Mesenchymal stem cell (in vitro differentiated cells and primary cell): ENCODE data around the gene NBPF3.
A peak's percentile ranks its signal among the peaks of the same experiment; 100 is the strongest.

ENCODE experiments used
- DNase-seq: peaks from one replicate; pipeline ENCODE4 v3.0.0-alpha.2; 2013
- H2AFZ ChIP-seq: one replicate; pipeline ENCODE4 v1.6.1; 2013; ENCODE audit warnings: low read depth, mild to moderate bottlenecking, control low read depth, inconsistent platforms, low read length, moderate library complexity
- H2AK5ac ChIP-seq: 2 replicates; pipeline ENCODE4 v1.6.1; 2013; ENCODE audit warnings: low read length, moderate library complexity, mild to moderate bottlenecking, inconsistent platforms; ENCODE audit not compliant: severe bottlenecking
- H2BK120ac ChIP-seq: one replicate; pipeline ENCODE4 v1.6.1; 2013; ENCODE audit warnings: low read depth, mild to moderate bottlenecking, inconsistent platforms, low read length, moderate library complexity
- H2BK12ac ChIP-seq, 2 experiments: one replicate each; pipeline ENCODE4 v1.6.1; 2013; ENCODE audit warnings: inconsistent platforms in 2 of 2, low read length in 2 of 2, mild to moderate bottlenecking in 2 of 2, moderate library complexity in 2 of 2, control low read depth in 1 of 2
- H2BK15ac ChIP-seq: one replicate; pipeline ENCODE4 v1.6.1; 2013; ENCODE audit warnings: mild to moderate bottlenecking, low read depth, inconsistent platforms; ENCODE audit not compliant: poor library complexity, severe bottlenecking
- H2BK5ac ChIP-seq: 2 replicates; pipeline ENCODE4 v1.6.1; 2013; ENCODE audit warnings: low read depth, mild to moderate bottlenecking, low read length, control low read depth, inconsistent platforms; ENCODE audit not compliant: poor library complexity, severe bottlenecking
- H3K14ac ChIP-seq, 2 experiments: one replicate each; pipeline ENCODE4 v1.6.1; 2013; ENCODE audit warnings: inconsistent platforms in 2 of 2, low read length in 2 of 2, control low read depth in 1 of 2, mild to moderate bottlenecking in 1 of 2, moderate library complexity in 1 of 2
- H3K18ac ChIP-seq, 2 experiments: one replicate each; pipeline ENCODE4 v1.6.1; 2013; ENCODE audit warnings: inconsistent platforms in 2 of 2, low read length in 2 of 2, control low read depth in 1 of 2, low read depth in 1 of 2, mild to moderate bottlenecking in 1 of 2
- H3K23ac ChIP-seq, 2 experiments: one replicate each; pipeline ENCODE4 v1.6.1; 2013; ENCODE audit warnings: inconsistent platforms in 2 of 2, low read length in 2 of 2, mild to moderate bottlenecking in 2 of 2, moderate library complexity in 2 of 2, control low read depth in 1 of 2
- H3K27ac ChIP-seq: 2 replicates; pipeline ENCODE4 v1.5.1; 2013; ENCODE audit warnings: mild to moderate bottlenecking, moderate library complexity, low read length, control low read depth, inconsistent platforms; ENCODE audit not compliant: poor library complexity, severe bottlenecking
- H3K27me3 ChIP-seq, 2 experiments: 2 replicates each; pipeline versions ENCODE4 v1.6.1 to v1.7.0; 2013; ENCODE audit warnings: low read length in 2 of 2, mild to moderate bottlenecking in 2 of 2, moderate library complexity in 2 of 2, control low read depth in 1 of 2, inconsistent platforms in 1 of 2; ENCODE audit not compliant: control insufficient read depth in 1 of 2, insufficient read depth in 1 of 2
- H3K36me3 ChIP-seq, 2 experiments: 2 replicates each; pipeline versions ENCODE4 v1.6.1 to v1.7.0; 2013; ENCODE audit warnings: low read length in 2 of 2, control low read depth in 1 of 2, inconsistent platforms in 1 of 2, low read depth in 1 of 2, mild to moderate bottlenecking in 1 of 2; ENCODE audit not compliant: insufficient read depth in 2 of 2, control insufficient read depth in 1 of 2
- H3K4ac ChIP-seq, 2 experiments: one replicate each; pipeline ENCODE4 v1.6.1; 2013; ENCODE audit warnings: inconsistent platforms in 2 of 2, low read length in 2 of 2, mild to moderate bottlenecking in 2 of 2, moderate library complexity in 2 of 2, control low read depth in 1 of 2, low read depth in 1 of 2
- H3K4me1 ChIP-seq: 2 replicates; pipeline ENCODE4 v1.6.1; 2013; ENCODE audit warnings: low read depth, low read length, control low read depth; ENCODE audit not compliant: control insufficient read depth, insufficient read depth
- H3K4me2 ChIP-seq: 2 replicates; pipeline ENCODE4 v1.6.1; 2013; ENCODE audit warnings: low read length, mild to moderate bottlenecking, inconsistent platforms; ENCODE audit not compliant: poor library complexity, severe bottlenecking
- H3K4me3 ChIP-seq, 2 experiments: 2 replicates each; pipeline versions ENCODE4 v1.5.1 to v1.7.0; 2013; ENCODE audit warnings: low read length in 2 of 2, mild to moderate bottlenecking in 2 of 2, control low read depth in 1 of 2, low read depth in 1 of 2; ENCODE audit not compliant: insufficient read depth in 1 of 2
- H3K79me1 ChIP-seq: replicated peaks from 2 replicates; pipeline ENCODE4 v1.6.1; 2013; ENCODE audit warnings: mild to moderate bottlenecking, control low read depth, low read length, inconsistent platforms; ENCODE audit not compliant: poor library complexity, severe bottlenecking
- H3K9ac ChIP-seq: 2 replicates; pipeline ENCODE4 v1.7.0; 2013; ENCODE audit warnings: mild to moderate bottlenecking, low read length, moderate library complexity
- H3K9me3 ChIP-seq: 2 replicates; pipeline ENCODE4 v1.7.0; 2013; ENCODE audit warnings: mild to moderate bottlenecking, low read length; ENCODE audit not compliant: control insufficient read depth
- H4K8ac ChIP-seq: one replicate; pipeline ENCODE4 v1.6.1; 2013; ENCODE audit warnings: inconsistent platforms, mild to moderate bottlenecking, low read length, moderate library complexity
- H4K91ac ChIP-seq: one replicate; pipeline ENCODE4 v1.6.1; 2013; ENCODE audit warnings: mild to moderate bottlenecking, low read length, inconsistent platforms
- WGBS: methylation state at CpG from one replicate; pipeline ENCODE4 v1.1.7; 2013; ENCODE audit warnings: mixed read lengths; 5-methylcytosine and 5-hydroxymethylcytosine counted together

NBPF3 gene

DNA sequence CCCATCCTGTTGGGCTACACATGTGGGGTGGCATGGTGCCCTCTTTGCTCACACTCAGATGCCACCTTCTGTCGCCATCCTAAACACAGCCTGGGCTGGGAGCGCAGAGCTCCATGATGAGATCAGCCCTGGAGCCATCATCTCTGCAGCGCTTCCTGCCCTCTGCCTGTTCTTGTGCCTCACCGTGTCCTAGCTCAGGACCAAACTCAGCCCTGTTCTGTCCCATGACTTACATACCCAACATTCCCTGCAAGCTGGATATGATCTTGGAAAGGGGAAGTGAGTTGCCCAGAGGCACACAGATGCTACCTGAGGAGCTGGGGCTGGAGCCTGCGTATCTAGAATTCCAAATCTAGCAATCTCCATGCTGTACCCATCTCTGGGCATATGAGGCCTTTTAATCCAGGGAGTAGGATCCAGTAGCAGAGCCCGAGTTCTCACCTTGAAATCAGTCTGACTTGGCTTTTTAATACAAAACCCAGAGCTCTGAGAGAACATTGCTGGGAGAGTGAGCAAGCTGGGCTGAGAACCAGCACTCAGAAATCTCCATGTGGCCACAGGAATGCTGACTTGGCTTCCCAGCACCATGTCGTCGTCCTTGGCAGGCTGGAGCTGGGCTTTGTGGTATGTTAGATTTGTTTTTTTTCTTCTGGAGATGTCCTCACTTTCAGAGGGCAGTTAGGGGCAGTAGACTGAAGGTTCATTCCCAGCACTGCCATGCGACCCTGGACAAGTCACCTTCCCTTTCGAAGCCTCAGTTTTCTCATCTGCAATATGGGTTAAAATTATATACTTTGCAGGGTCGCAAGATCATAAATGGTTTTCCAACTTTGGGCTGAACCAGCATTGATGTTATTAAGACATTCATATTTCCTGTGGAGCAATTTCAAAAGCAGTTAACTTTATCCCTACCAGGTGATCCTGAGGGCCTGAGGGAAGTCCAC lies 71.9 kb downstream of the NBPF3 start:
- WGBS = 70% methylated on average over 8 of the region's 11 CpGs
- H3K79me1 ChIP-seq = no peaks in the 10 kb centered on the region
- H3K18ac ChIP-seq = peak overlapping the region in 1 of 2 experiments; percentile 76
- no peak overlapping the region for H2BK5ac ChIP-seq
- no peak overlapping the region for H2BK120ac ChIP-seq
- peak overlapping the region; percentile 52 for H4K91ac ChIP-seq
- H3K4me3 ChIP-seq = peak overlapping the region in 1 of 2 experiments; percentile 79
- H4K8ac ChIP-seq = peak overlapping the region; percentile 10
- peaks cover 4 to 50% of the 10 kb centered on the region in 2 experiments for H3K27me3 ChIP-seq
- H3K23ac ChIP-seq = no peak overlapping the region
- H2AFZ ChIP-seq = no peak overlapping the region
- no peak overlapping the region for H3K4me2 ChIP-seq
- peak; percentile 94 for DNase-seq
- H3K4ac ChIP-seq = no peak overlapping the region
- no peaks in the 10 kb centered on the region for H3K36me3 ChIP-seq
- H3K4me1 ChIP-seq = peaks cover 40% of the 10 kb centered on the region
- H2BK15ac ChIP-seq = no peak overlapping the region
- H3K9ac ChIP-seq = peak overlapping the region; percentile 56
- H3K27ac ChIP-seq = peak overlapping the region; percentile 77
- H2BK12ac ChIP-seq = peak overlapping the region; percentile 68 to 75
- H2AK5ac ChIP-seq = peak overlapping the region; percentile 73
- no peaks in the 10 kb centered on the region for H3K9me3 ChIP-seq
- peak overlapping the region in 1 of 2 experiments; percentile 63 for H3K14ac ChIP-seq

DNA sequence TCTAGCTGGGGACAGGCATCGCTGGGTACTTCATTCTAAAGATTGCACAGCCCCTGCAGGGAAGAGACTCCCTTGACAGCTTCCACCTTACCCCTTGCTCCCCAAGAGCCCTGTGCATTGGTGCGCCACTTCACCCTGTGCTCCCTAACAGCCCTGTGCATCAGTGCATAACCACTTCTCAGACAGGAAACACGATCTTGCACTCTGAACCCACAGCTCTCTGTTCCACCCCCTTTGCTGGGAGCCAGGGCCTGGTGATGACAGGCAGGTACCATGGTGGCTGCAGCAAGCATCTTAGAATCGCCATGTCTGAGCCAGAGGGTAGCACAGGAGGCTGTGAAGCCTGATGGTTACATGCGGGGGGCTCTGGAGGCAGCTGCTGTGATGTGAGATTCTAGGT lies 74.3 kb downstream of the NBPF3 start:
- Histone ChIP-seq H3K9me3 (no peaks in the 10 kb centered on the region), H3K36me3 (no peaks in the 10 kb centered on the region), H3K23ac (no peak overlapping the region), H2BK15ac (no peak overlapping the region), H2AFZ (no peak overlapping the region), H2BK120ac (no peak overlapping the region), H3K4me1 (peaks cover 32% of the 10 kb centered on the region), H3K4me3 (no peak overlapping the region), H2AK5ac (no peak overlapping the region), H3K14ac (no peak overlapping the region), H4K8ac (no peak overlapping the region), H2BK5ac (no peak overlapping the region), H3K4ac (no peak overlapping the region), H3K9ac (no peak overlapping the region), H2BK12ac (no peak overlapping the region), H3K18ac (no peak overlapping the region), H3K4me2 (no peak overlapping the region), H3K27ac (no peak overlapping the region), H3K27me3 (peaks cover 3 to 35% of the 10 kb centered on the region in 2 experiments), H4K91ac (no peak overlapping the region), H3K79me1 (no peaks in the 10 kb centered on the region)
- 78% methylated on average over 5 of the region's 5 CpGs for WGBS
- no peak for DNase-seq

DNA sequence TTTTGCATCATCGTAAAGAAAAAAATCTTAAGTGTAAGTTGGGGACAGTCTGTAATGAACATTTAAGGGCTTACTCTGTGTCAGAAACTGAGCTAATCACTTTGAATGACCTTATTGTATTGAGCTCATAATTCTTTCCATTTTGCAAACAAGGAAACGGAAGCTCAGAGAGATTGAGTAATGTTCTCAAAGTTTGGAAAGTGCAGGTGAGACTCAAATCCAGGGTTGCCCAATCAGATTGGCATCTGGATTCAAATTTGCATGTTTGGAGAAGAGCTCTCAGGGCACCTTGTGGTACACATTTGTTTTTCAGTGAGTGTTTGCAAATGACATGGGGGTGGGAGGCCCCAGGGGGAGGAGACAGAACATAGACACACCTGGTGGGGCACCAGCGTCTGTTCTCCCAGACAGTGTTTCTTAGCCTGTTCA lies 77.2 kb downstream of the NBPF3 start:
- Histone ChIP-seq H2AK5ac (no peak overlapping the region), H3K4me2 (no peak overlapping the region), H3K4me1 (peaks cover 19% of the 10 kb centered on the region), H2BK120ac (no peak overlapping the region), H3K4ac (no peak overlapping the region), H2AFZ (no peak overlapping the region), H2BK12ac (no peak overlapping the region), H3K9ac (no peak overlapping the region), H3K23ac (no peak overlapping the region), H3K4me3 (no peak overlapping the region), H3K79me1 (no peaks in the 10 kb centered on the region), H3K9me3 (no peaks in the 10 kb centered on the region), H4K91ac (no peak overlapping the region), H4K8ac (no peak overlapping the region), H3K14ac (no peak overlapping the region), H2BK5ac (no peak overlapping the region), H3K18ac (no peak overlapping the region), H2BK15ac (no peak overlapping the region), H3K36me3 (no peaks in the 10 kb centered on the region), H3K27me3 (peaks cover 0 to 24% of the 10 kb centered on the region in 2 experiments), H3K27ac (no peak overlapping the region)
- no peak for DNase-seq
- 84% methylated on average over 3 of the region's 3 CpGs for WGBS

DNA sequence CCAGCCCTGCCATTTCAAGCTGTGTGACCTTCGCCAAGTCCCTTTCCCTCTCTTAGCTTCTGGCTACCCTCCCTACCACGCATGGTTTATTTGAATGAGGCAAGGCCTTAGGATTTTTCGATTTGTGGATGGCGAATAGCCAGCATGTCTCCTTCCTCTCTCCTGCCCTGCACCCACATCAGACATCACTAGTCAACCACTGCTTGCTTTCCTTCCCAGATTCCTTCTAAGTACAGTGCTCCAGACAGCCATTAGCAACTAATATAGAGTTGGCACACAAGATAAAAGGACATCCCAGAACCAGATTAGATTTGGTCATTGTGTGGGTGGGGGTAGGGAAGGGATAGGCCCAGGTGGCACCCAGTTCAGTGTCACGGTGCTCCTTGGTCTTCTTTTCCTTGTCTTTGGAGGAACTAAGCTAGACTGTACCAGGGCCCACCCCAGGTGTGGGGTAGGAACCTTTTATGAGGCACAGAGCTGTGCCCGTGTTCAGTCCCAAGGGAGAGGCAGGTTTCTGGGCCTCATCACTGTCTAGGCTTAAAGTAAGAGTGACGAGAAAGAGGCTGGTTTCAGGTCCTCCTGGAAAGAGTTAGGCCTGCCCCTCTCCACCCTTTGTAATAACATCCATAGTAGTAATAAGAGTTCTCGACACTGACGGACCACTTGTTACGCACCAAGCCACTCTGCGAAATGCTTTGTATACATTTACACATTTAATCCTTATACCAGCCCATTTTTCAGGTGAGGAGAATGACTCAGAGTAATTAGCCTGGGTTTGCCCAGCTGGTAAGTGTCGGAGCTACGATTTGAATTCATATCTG lies 77.9 kb downstream of the NBPF3 start:
- Histone ChIP-seq H3K23ac (no peak overlapping the region), H2BK12ac (no peak overlapping the region), H2AK5ac (no peak overlapping the region), H3K4me3 (no peak overlapping the region), H3K9me3 (no peaks in the 10 kb centered on the region), H3K4me2 (no peak overlapping the region), H2BK15ac (no peak overlapping the region), H3K4ac (no peak overlapping the region), H2BK5ac (no peak overlapping the region), H3K36me3 (no peaks in the 10 kb centered on the region), H3K27me3 (peaks cover 0 to 24% of the 10 kb centered on the region in 2 experiments), H2BK120ac (no peak overlapping the region), H4K8ac (no peak overlapping the region), H4K91ac (no peak overlapping the region), H3K18ac (no peak overlapping the region), H3K79me1 (no peaks in the 10 kb centered on the region), H3K27ac (no peak overlapping the region), H3K4me1 (peaks cover 19% of the 10 kb centered on the region), H3K14ac (no peak overlapping the region), H3K9ac (no peak overlapping the region), H2AFZ (no peak overlapping the region)
- DNase-seq = no peak
- 85% methylated on average over 11 of the region's 13 CpGs for WGBS
